Skeletal muscle tissue (tissue), 4 donors: ENCODE results near the gene CEACAM1. TPM values are rescaled to one million over a fixed set of nuclear protein-coding genes. Genes with fewer than 3 reads are reported as not detected.
"Not testable (repeated sequence)": the region's sequence is repeated elsewhere in the genome, so short reads cannot be mapped to it uniquely, and the experiment has no call there.

ENCODE experiments used
- H3K27ac ChIP-seq: one replicate; pipeline ENCODE4 v1.7.0; 2013; ENCODE audit warnings: mild to moderate bottlenecking, low read depth, low read length, inconsistent platforms
- H3K27me3 ChIP-seq, 3 donors: one replicate each; pipeline ENCODE4 v1.7.0; 2013; ENCODE audit warnings: low read length in 3 of 3; ENCODE audit not compliant: control insufficient read depth in 3 of 3, insufficient read depth in 3 of 3
- H3K36me3 ChIP-seq, 3 donors: one replicate each; pipeline ENCODE4 v1.7.0; 2013; ENCODE audit warnings: low read length in 3 of 3; ENCODE audit not compliant: control insufficient read depth in 3 of 3, insufficient read depth in 3 of 3
- H3K4me1 ChIP-seq, 3 donors: one replicate each; pipeline ENCODE4 v1.7.0; 2013; ENCODE audit warnings: low read length in 3 of 3, mild to moderate bottlenecking in 3 of 3; ENCODE audit not compliant: control insufficient read depth in 3 of 3, insufficient read depth in 3 of 3
- H3K4me3 ChIP-seq, 3 donors: one replicate each; pipeline ENCODE4 v1.7.0; 2013; ENCODE audit warnings: low read length in 3 of 3
- H3K9ac ChIP-seq, 3 donors: one replicate each; pipeline ENCODE4 v1.7.0; 2013; ENCODE audit warnings: low read length in 3 of 3, mild to moderate bottlenecking in 3 of 3, moderate library complexity in 2 of 3, low read depth in 1 of 3
- H3K9me3 ChIP-seq, 3 donors: one replicate each; pipeline ENCODE4 v1.7.0; 2013; ENCODE audit warnings: low read length in 3 of 3; ENCODE audit not compliant: control insufficient read depth in 3 of 3
- total RNA-seq: library from RNA; depleted of rRNA; stranded (reverse); fragments of >200 nt; gene quantifications from one replicate; pipeline ENCODE4 v1.2.3, GENCODE V29; 2014
- donor health status: Osteomylitis.

CEACAM1 gene
- total RNA-seq, 1 donor from 2014 or later, result 0.52 TPM

DNA sequence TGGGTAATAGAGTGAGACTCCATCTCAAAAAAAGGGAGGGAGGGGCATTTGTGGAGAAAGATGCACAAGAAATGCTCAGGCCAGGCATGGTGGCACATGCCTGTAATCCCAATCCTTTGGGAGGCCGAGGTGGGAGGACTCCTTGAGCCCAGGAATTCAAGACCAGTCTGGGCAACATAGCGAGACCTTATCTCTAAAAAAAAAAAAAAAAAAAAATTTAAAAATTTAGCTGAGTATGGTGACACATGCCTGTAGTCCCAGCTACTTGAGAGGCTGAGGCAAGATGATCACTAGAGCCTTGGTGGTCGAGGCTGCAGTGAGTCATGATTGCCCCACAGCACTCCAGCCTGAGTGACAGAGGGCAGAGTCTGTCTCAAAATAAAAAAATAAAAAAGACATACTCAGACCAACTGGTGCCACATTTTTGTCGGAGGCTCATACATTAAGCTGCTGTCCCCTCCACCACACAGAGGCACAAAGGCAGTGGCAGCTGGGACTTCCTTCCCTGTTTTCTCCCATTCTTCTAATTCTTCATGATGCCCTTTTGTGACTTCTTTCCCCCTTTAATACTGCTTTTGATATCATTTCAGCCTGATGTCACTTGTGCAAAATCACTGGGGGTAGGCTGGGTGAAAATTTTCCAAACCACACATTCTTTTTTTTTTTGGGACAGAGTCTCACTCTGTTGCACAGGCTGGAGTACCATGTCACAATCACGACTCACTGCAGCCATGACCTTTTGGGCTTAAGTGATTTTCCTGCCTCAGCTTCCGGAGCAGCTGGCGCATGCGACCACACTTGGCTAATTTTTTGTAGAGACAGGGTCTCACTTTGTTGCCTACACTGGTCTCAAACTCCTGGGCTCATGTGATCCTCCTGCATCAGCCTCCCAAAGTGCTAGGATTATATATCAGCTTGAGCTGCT, 58.7 kb downstream of the CEACAM1 start:
- H3K4me3 ChIP-seq, result no peak overlapping the region
- H3K9me3 ChIP-seq, result no peaks in the 10 kb centered on the region
- H3K4me1 ChIP-seq, result peaks cover 5 to 9% (median 9%) of the 10 kb centered on the region in 3 donors
- H3K9ac ChIP-seq, result no peak overlapping the region
- H3K27ac ChIP-seq, result no peak overlapping the region
- H3K27me3 ChIP-seq, result peaks cover 0 to 4% (median 3%) of the 10 kb centered on the region in 3 donors
- H3K36me3 ChIP-seq, result no peaks in the 10 kb centered on the region

- H3K4me3 ChIP-seq, result no peak overlapping the region
- H3K9ac ChIP-seq, result no peak overlapping the region
- no peak overlapping the region for H3K27ac ChIP-seq
- H3K36me3 ChIP-seq, result no peaks in the 10 kb centered on the region
- H3K27me3 ChIP-seq, result peaks cover 0 to 4% (median 3%) of the 10 kb centered on the region in 3 donors
- H3K9me3 ChIP-seq, result no peaks in the 10 kb centered on the region
- H3K4me1 ChIP-seq, result peaks cover 5 to 9% (median 9%) of the 10 kb centered on the region in 3 donors
Measured at GRCh38 chr19:42468273-42468796, 59.9 kb downstream of the CEACAM1 start.

DNA sequence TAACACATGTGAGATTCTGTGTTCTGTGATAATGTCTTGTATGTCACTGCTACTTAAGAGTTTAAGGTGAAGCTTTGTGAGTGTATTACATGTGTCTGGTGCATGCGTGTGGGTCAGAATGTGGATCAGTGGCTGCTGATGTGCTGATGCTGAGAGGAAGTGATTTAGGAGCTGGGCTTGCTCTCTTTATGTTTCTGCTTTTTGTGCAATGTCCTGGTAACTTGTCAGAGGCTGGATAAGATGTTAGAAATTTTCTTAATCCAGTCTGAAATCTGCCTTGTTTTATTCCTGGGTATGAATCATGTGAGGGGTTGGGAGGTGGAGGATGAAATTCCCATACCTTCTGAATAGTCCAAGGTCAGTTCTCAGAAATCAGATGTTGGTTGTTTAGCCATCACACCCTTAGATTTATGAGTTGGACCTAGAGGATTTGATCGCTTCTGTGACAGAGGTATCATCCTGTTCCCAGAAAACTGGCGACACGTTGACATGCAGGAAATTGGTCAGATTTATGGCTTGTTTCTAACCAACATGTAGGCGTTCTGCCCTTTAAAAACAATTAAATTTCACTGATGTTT, 61.0 kb downstream of the CEACAM1 start:
- Histone ChIP-seq H3K4me1 (peaks cover 5 to 9% (median 9%) of the 10 kb centered on the region in 3 donors), H3K36me3 (no peaks in the 10 kb centered on the region), H3K27me3 (peaks cover 0 to 3% (median 0%) of the 10 kb centered on the region in 3 donors), H3K9ac (no peak overlapping the region), H3K4me3 (no peak overlapping the region), H3K27ac (no peak overlapping the region), H3K9me3 (no peaks in the 10 kb centered on the region)

GRCh38 chr19:42466521-42467182, 61.6 kb downstream of the CEACAM1 start:
- Histone ChIP-seq H3K9ac (no peak overlapping the region), H3K27ac (peak overlapping the region; percentile 12)

DNA sequence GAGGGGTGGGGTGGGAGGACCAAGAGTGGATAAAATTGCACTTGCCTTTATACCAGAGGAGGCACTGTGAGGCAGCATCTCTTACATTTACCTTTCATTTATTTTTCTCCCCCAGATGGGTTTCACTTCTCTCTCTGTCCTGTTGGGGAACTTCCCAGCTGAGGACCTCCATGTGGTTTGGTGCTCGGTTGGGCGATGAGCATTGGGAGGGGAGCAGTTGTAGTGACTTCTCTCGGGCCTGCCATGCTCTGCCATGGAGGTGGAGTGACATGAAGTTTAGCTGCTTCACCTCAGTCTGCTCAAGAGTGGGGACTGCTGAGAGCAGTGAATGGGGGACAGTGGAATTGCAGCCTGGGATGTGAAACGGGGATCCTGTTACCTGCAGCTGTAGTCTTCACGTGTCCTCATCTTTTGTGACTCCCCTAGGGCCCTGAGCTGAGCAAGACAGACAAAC, 62.4 kb downstream of the CEACAM1 start:
- no peaks in the 10 kb centered on the region for H3K36me3 ChIP-seq
- H3K4me1 ChIP-seq, result peaks cover 5 to 9% (median 9%) of the 10 kb centered on the region in 3 donors
- H3K9me3 ChIP-seq, result no peaks in the 10 kb centered on the region
- peaks cover 0 to 3% (median 0%) of the 10 kb centered on the region in 3 donors for H3K27me3 ChIP-seq
- peak overlapping the region; percentile 12 for H3K27ac ChIP-seq
- H3K9ac ChIP-seq, result no peak overlapping the region
- no peak overlapping the region for H3K4me3 ChIP-seq

More at GRCh38 chr19:42466521-42467182, 61.6 kb downstream of the CEACAM1 start:
- Histone ChIP-seq H3K27me3 (peaks cover 0 to 3% (median 0%) of the 10 kb centered on the region in 3 donors), H3K4me3 (no peak overlapping the region), H3K9me3 (no peaks in the 10 kb centered on the region), H3K4me1 (peaks cover 5 to 9% (median 9%) of the 10 kb centered on the region in 3 donors), H3K36me3 (no peaks in the 10 kb centered on the region)

DNA sequence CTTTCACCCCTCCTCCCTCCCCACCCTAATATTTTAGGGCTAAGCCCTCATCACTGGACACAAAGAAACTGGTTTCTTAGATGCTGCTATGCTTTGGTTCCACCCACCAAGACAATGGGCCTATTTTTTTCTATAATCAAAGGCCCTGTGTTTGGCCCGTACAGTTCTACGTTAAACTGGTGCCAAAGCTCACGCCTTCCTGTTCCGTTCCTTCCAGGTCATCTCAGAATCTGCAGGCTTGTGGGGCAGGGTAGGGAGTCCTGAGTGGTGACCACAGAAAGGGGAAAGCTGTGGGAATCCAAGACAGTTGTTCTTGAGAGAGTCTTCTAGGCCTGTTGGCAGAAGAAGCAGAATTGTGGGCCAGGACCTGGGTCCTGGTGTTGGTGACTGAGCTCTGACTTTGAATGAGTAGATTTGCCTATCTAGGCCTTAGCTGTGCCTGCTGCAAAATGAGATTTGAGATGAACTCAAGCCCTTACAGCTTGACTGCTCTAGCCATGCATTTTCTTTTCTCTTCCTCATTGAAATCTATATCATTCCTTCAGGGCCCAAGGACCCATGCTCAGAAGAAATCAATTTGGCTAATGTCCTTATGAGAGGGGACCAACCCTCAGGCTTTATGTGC, 66.5 kb downstream of the CEACAM1 start:
- Histone ChIP-seq H3K4me1 (peaks cover 3 to 9% (median 7%) of the 10 kb centered on the region in 3 donors), H3K36me3 (no peaks in the 10 kb centered on the region), H3K9ac (no peak overlapping the region), H3K27ac (no peak overlapping the region), H3K27me3 (no peaks in the 10 kb centered on the region), H3K9me3 (no peaks in the 10 kb centered on the region), H3K4me3 (no peak overlapping the region)

DNA sequence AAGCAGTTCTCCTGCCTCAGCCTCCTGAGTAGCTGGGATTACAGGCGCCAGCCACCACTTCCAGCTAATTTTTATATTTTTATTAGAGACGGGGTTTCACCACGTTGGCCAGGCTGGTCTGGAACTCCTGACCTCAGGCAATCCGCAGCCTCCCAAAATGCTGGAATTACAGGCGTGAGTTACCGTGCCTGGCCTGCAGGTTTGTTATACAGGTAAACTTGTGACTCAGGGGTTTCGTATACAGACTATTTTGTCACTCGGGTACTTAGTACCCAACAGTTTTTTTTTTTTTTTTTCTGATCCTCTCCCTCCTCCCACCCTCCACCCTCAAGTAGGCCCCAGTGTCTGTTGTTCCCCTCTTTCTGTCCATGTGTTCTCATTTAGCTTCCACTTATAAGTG, 67.0 kb downstream of the CEACAM1 start:
- not testable (repeated sequence) for H3K4me3 ChIP-seq, H3K27me3 ChIP-seq, H3K9me3 ChIP-seq, H3K36me3 ChIP-seq, H3K27ac ChIP-seq, H3K9ac ChIP-seq, H3K4me1 ChIP-seq

DNA sequence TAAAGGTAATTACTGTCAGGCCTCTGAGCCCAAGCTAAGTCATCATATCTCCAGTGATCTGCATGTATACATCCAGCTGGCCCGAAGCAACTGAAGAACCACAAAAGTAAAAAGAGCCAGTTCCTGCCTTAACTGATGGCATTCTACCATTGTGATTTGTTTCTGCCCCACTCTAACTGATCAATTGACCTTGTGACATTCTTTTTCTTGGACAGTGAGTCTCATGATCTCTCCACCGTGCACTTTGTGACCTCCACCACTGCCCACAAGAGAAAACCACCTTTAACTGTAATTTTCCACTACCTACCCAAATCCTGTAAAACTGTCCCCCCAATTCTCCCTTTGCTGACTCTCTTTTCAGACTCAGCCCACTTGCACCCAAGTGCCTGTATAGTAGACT, 68.4 kb downstream of the CEACAM1 start:
- H3K27me3 ChIP-seq, result no peaks in the 10 kb centered on the region
- no peak overlapping the region for H3K27ac ChIP-seq
- H3K4me1 ChIP-seq, result no peaks in the 10 kb centered on the region
- H3K36me3 ChIP-seq, result no peaks in the 10 kb centered on the region
- no peak overlapping the region for H3K9ac ChIP-seq
- H3K4me3 ChIP-seq, result no peak overlapping the region
- H3K9me3 ChIP-seq, result no peaks in the 10 kb centered on the region
